ENCODE results near the gene CA11.
A peak's percentile ranks its signal among the peaks of the same experiment; 100 is the strongest.

CA11 gene

GRCh38 chr19:48611872-48612271 lies 34.1 kb downstream of the CA11 start:
- DNase-seq = no peak

- no peak for DNase-seq
Observed at GRCh38 chr19:48609571-48610108, 36.3 kb downstream of the CA11 start.

- peak; percentile 71 for DNase-seq
Observed at GRCh38 chr19:48608798-48609263, 37.2 kb downstream of the CA11 start.

GRCh38 chr19:48607359-48607755 lies 38.6 kb downstream of the CA11 start:
- no peak for DNase-seq

GRCh38 chr19:48606463-48607358 lies 39.3 kb downstream of the CA11 start, which contains the start of gene SPACA4:
Gene SPACA4 (plus strand): TSS chr19:48606742. CDS start chr19:48606979, 237 bp downstream.
- DNase-seq = no peak

- no peak for DNase-seq
Observed at GRCh38 chr19:48603850-48604249, 42.1 kb downstream of the CA11 start.

GRCh38 chr19:48603449-48603848 lies 42.5 kb downstream of the CA11 start:
- DNase-seq = no peak

- DNase-seq = no peak
Observed at GRCh38 chr19:48603001-48603400, 43.0 kb downstream of the CA11 start.

GRCh38 chr19:48600679-48601417 lies 45.1 kb downstream of the CA11 start:
- no peak for DNase-seq

- DNase-seq = no peak
Observed at GRCh38 chr19:48598996-48599700, 46.8 kb downstream of the CA11 start.

- DNase-seq = no peak
Observed at GRCh38 chr19:48596679-48597465, 49.1 kb downstream of the CA11 start.

GRCh38 chr19:48596237-48596636 lies 49.8 kb downstream of the CA11 start:
- no peak for DNase-seq

- DNase-seq = no peak
Observed at GRCh38 chr19:48595833-48596232, 50.2 kb downstream of the CA11 start.

GRCh38 chr19:48595171-48595570 lies 50.8 kb downstream of the CA11 start:
- no peak for DNase-seq

- no peak for DNase-seq
Observed at GRCh38 chr19:48591021-48591420, 55.0 kb downstream of the CA11 start.

- DNase-seq = peak; percentile 38
Observed at GRCh38 chr19:48588670-48589401, 57.2 kb downstream of the CA11 start.
